HG02973 (cell line): Measurements from ENCODE around the gene C1QTNF6.

Experiments used
- ATAC-seq: cut with Tn5 transposase; IDR thresholded peaks from one replicate; pipeline ENCODE4 v1.9.1; 2021; ENCODE audit warnings: moderate library complexity; ENCODE audit not compliant: unreplicated experiment

The C1QTNF6 gene

GRCh38 chr22:37164505-37164887, 23.6 kb downstream of the C1QTNF6 start:
- peak; percentile 3 for ATAC-seq

GRCh38 chr22:37163575-37164504, 24.2 kb downstream of the C1QTNF6 start:
- peak; percentile 38 for ATAC-seq

- ATAC-seq, result no peak
Observed at GRCh38 chr22:37163096-37163489, 25.0 kb downstream of the C1QTNF6 start.

GRCh38 chr22:37162221-37163095, 25.6 kb downstream of the C1QTNF6 start:
- peak; percentile 38 for ATAC-seq

GRCh38 chr22:37161443-37161842, 26.6 kb downstream of the C1QTNF6 start:
- no peak for ATAC-seq

GRCh38 chr22:37160027-37160426, 28.0 kb downstream of the C1QTNF6 start:
- ATAC-seq, result no peak

GRCh38 chr22:37158963-37159290, 29.1 kb downstream of the C1QTNF6 start:
- ATAC-seq, result no peak

- ATAC-seq, result no peak
Observed at GRCh38 chr22:37157516-37158285, 30.3 kb downstream of the C1QTNF6 start.

- no peak for ATAC-seq
Observed at GRCh38 chr22:37156686-37157435, 31.2 kb downstream of the C1QTNF6 start.

GRCh38 chr22:37155971-37156370, 32.1 kb downstream of the C1QTNF6 start:
- no peak for ATAC-seq

GRCh38 chr22:37154925-37155712, 32.9 kb downstream of the C1QTNF6 start:
- no peak for ATAC-seq

- ATAC-seq, result no peak
Observed at GRCh38 chr22:37153901-37154300, 34.1 kb downstream of the C1QTNF6 start.

- ATAC-seq, result no peak
Observed at GRCh38 chr22:37151401-37151800, 36.6 kb downstream of the C1QTNF6 start.

GRCh38 chr22:37150701-37151100, 37.3 kb downstream of the C1QTNF6 start:
- ATAC-seq, result no peak

- no peak for ATAC-seq
Observed at GRCh38 chr22:37148742-37149665, 39.0 kb downstream of the C1QTNF6 start.

- ATAC-seq, result no peak
Observed at GRCh38 chr22:37148031-37148651, 39.9 kb downstream of the C1QTNF6 start.

GRCh38 chr22:37147186-37147990, 40.7 kb downstream of the C1QTNF6 start:
- no peak for ATAC-seq
